IMR-90 (cell line): ENCODE data around the gene FAHD1. TPM values are rescaled to one million over a fixed set of nuclear protein-coding genes. Genes with fewer than 3 reads are reported as not detected.

Experiments used
- ATAC-seq: fragments of 200-7000 bp; cut with Tn5 transposase; 2 replicates; pipeline ENCODE4 v1.9.1; 2020; ENCODE audit warnings: low read depth, mild to moderate bottlenecking, moderate library complexity
- BruUV-seq: library from RNA; stranded (reverse); fragments of 400-500 nt; replicated peaks from 2 replicates; lab custom pipeline; 2021; lab: Mats Ljungman, UMichigan
- CTCF ChIA-PET: fragments of 300-600 bp; formaldehyde crosslinking; extraction: SDS; loops from one replicate; lab custom pipeline; 2021; ENCODE audit warnings: antibody characterized with exemption; lab: Yijun Ruan, JAX
- POLR2A ChIA-PET: fragments of 300-600 bp; sonication (Branson Sonifier 250); formaldehyde crosslinking; loops from one replicate; lab custom pipeline; 2022; ENCODE audit warnings: antibody characterized with exemption; ENCODE audit not compliant: unreplicated experiment; lab: Charles Lee
- DNase-seq: peaks from one replicate; pipeline ENCODE4 v3.0.0; 2013
- H2AFZ ChIP-seq: replicated peaks from 2 replicates; pipeline ENCODE3; 2013; ENCODE audit warnings: low read length, mild to moderate bottlenecking; ENCODE audit not compliant: poor library complexity
- H2AK5ac ChIP-seq: 2 replicates; pipeline ENCODE4 v1.6.1; 2013; ENCODE audit warnings: low read depth, low read length, inconsistent platforms
- H2AK9ac ChIP-seq: replicated peaks from 2 replicates; pipeline ENCODE3; 2013; ENCODE audit warnings: mild to moderate bottlenecking, low read depth, low read length, moderate library complexity; ENCODE audit not compliant: poor library complexity
- H2BK120ac ChIP-seq: 2 replicates; pipeline ENCODE4 v1.6.1; 2013; ENCODE audit warnings: low read depth, low read length, inconsistent platforms
- H2BK15ac ChIP-seq: 3 replicates; pipeline ENCODE4 v1.6.1; 2013; ENCODE audit warnings: low read depth, low read length, inconsistent platforms
- H2BK20ac ChIP-seq: 2 replicates; pipeline ENCODE4 v1.6.1; 2013; ENCODE audit warnings: low read depth, mild to moderate bottlenecking, inconsistent platforms, low read length, moderate library complexity
- H2BK5ac ChIP-seq: 2 replicates; pipeline ENCODE4 v1.6.1; 2013; ENCODE audit warnings: mild to moderate bottlenecking, low read depth, low read length, inconsistent platforms; ENCODE audit not compliant: poor library complexity, severe bottlenecking
- H3K14ac ChIP-seq: replicated peaks from 2 replicates; pipeline ENCODE4 v1.6.1; 2013; ENCODE audit warnings: low read depth, low read length, inconsistent platforms
- H3K18ac ChIP-seq: 2 replicates; pipeline ENCODE4 v1.6.1; 2013; ENCODE audit warnings: low read depth, low read length, control low read depth
- H3K23ac ChIP-seq: 2 replicates; pipeline ENCODE4 v1.6.1; 2013; ENCODE audit warnings: low read depth, low read length, inconsistent platforms
- H3K27ac ChIP-seq: 2 replicates; pipeline ENCODE4 v1.5.1; 2013; ENCODE audit warnings: mild to moderate bottlenecking, control low read depth, low read length; ENCODE audit not compliant: insufficient read depth
- H3K27me3 ChIP-seq: 2 replicates; pipeline ENCODE4 v1.6.1; 2013; ENCODE audit warnings: low read length; ENCODE audit not compliant: control insufficient read depth, insufficient read depth
- H3K36me3 ChIP-seq: 2 replicates; pipeline ENCODE4 v1.6.1; 2013; ENCODE audit warnings: low read length, mixed read lengths; ENCODE audit not compliant: control insufficient read depth, insufficient read depth
- H3K4ac ChIP-seq: 2 replicates; pipeline ENCODE4 v1.6.1; 2013; ENCODE audit warnings: low read depth, low read length, inconsistent platforms
- H3K4me1 ChIP-seq: 2 replicates; pipeline ENCODE4 v1.6.1; 2013; ENCODE audit warnings: low read length, mixed read lengths; ENCODE audit not compliant: control insufficient read depth, insufficient read depth
- H3K4me2 ChIP-seq: 2 replicates; pipeline ENCODE4 v1.6.1; 2013; ENCODE audit warnings: low read depth, mild to moderate bottlenecking, control low read depth, low read length, moderate library complexity
- H3K4me3 ChIP-seq: 2 replicates; pipeline ENCODE4 v1.5.1; 2013; ENCODE audit warnings: low read depth, mild to moderate bottlenecking, control low read depth, low read length, moderate library complexity; ENCODE audit not compliant: insufficient read depth
- H3K56ac ChIP-seq: 2 replicates; pipeline ENCODE4 v1.6.1; 2013; ENCODE audit warnings: low read length, inconsistent platforms; ENCODE audit not compliant: insufficient read depth; ENCODE audit errors: extremely low read depth
- H3K79me1 ChIP-seq, 2 experiments: 2 replicates each; pipeline ENCODE4 v1.6.1; 2013; ENCODE audit warnings: low read length in 2 of 2, inconsistent platforms in 1 of 2, low read depth in 1 of 2
- H3K9ac ChIP-seq: 2 replicates; pipeline ENCODE4 v1.6.1; 2013; ENCODE audit warnings: low read depth, low read length, control low read depth
- H3K9me1 ChIP-seq: 2 replicates; pipeline ENCODE4 v1.6.1; 2013; ENCODE audit warnings: low read length, inconsistent platforms; ENCODE audit not compliant: insufficient read depth
- H3K9me3 ChIP-seq: 2 replicates; pipeline ENCODE4 v1.6.1; 2013; ENCODE audit warnings: low read length; ENCODE audit not compliant: control insufficient read depth, insufficient read depth
- H4K20me1 ChIP-seq: 2 replicates; pipeline ENCODE4 v1.6.1; 2013; ENCODE audit warnings: low read length, inconsistent platforms; ENCODE audit not compliant: insufficient read depth
- H4K5ac ChIP-seq: 2 replicates; pipeline ENCODE4 v1.6.1; 2013; ENCODE audit warnings: mild to moderate bottlenecking, low read depth, low read length, control low read depth
- H4K8ac ChIP-seq, 2 experiments: 2 replicates each; pipeline ENCODE4 v1.6.1; 2013; ENCODE audit warnings: low read depth in 2 of 2, low read length in 2 of 2, control low read depth in 1 of 2, inconsistent platforms in 1 of 2
- H4K91ac ChIP-seq: 2 replicates; pipeline ENCODE4 v1.6.1; 2013; ENCODE audit warnings: low read depth, low read length, inconsistent platforms; ENCODE audit not compliant: insufficient read depth
- BHLHE40 ChIP-seq: fragments of 150-350 bp; IDR thresholded peaks from 2 replicates; pipeline ENCODE4 v1.6.1; 2016; ENCODE audit warnings: mild to moderate bottlenecking, low read depth, low read length
- CEBPB ChIP-seq: IDR thresholded peaks from 2 replicates; pipeline ENCODE4 v1.6.1; 2012; ENCODE audit warnings: low read depth, low read length, improper control_type of control experiment
- POLR2A ChIP-seq: IDR thresholded peaks from 2 replicates; pipeline ENCODE4 v1.6.1; 2012; ENCODE audit warnings: mild to moderate bottlenecking, low read depth, low read length
- RAD21 ChIP-seq: IDR thresholded peaks from 2 replicates; pipeline ENCODE4 v1.6.1; 2012; ENCODE audit warnings: low read length, improper control_type of control experiment
- RFX5 ChIP-seq: IDR thresholded peaks from 2 replicates; pipeline ENCODE4 v1.8.0; 2012; ENCODE audit warnings: low read depth, mild to moderate bottlenecking, low read length, moderate library complexity
- WGBS, 2 experiments: methylation state at CpG; one replicate each; pipeline versions ENCODE4 v1.1.5 to v1.1.7; 2013; ENCODE audit warnings: missing lambda C conversion rate in 2 of 2; ENCODE audit not compliant: insufficient read length in 1 of 2; ENCODE audit errors: extremely low coverage in 2 of 2; 5-methylcytosine and 5-hydroxymethylcytosine counted together
- dilution Hi-C: fragments of 300-500 bp; cut with HindIII; formaldehyde crosslinking; loops from one replicate; pipeline ENCODE4 v1.14.3; 2018; ENCODE audit warnings: low sequenced_read_pairs; ENCODE audit not compliant: unreplicated experiment
- in situ Hi-C: fragments of 300-500 bp; cut with MboI; formaldehyde crosslinking; loops from 3 replicates; pipeline ENCODE4 v1.14.3; 2019; ENCODE audit warnings: low sequenced_read_pairs, inconsistent platforms, mixed read lengths
- intact Hi-C: fragments of 100-400 bp; cut with micrococcal nuclease; formaldehyde crosslinking; loops from 2 replicates; pipeline ENCODE4 v1.10.0; 2022
- polyA plus RNA-seq, 3 experiments: library from polyadenylated mRNA; depleted of rRNA; stranded (reverse); fragments of >200 nt; gene quantifications; 2 replicates each; pipeline ENCODE4 v1.2.3, GENCODE V29; 2012; ENCODE audit warnings: low replicate concordance in 1 of 3
- total RNA-seq: library from RNA; depleted of rRNA; stranded (reverse); fragments of >200 nt; gene quantifications from 2 replicates; pipeline ENCODE4 v1.2.3, GENCODE V29; 2012
- TF ChIP-seq, protein P1 (sequence below): conservative IDR thresholded peaks from 2 replicates; pipeline ENCODE4 v1.5.1; 2012; ENCODE audit warnings: mild to moderate bottlenecking, low read depth, low read length, improper control_type of control experiment

The FAHD1 gene
- total and polyA plus RNA-seq, 2 of the 4 experiments (the other 2 are of a cell fraction), result 65.3 to 85.9 TPM

DNA sequence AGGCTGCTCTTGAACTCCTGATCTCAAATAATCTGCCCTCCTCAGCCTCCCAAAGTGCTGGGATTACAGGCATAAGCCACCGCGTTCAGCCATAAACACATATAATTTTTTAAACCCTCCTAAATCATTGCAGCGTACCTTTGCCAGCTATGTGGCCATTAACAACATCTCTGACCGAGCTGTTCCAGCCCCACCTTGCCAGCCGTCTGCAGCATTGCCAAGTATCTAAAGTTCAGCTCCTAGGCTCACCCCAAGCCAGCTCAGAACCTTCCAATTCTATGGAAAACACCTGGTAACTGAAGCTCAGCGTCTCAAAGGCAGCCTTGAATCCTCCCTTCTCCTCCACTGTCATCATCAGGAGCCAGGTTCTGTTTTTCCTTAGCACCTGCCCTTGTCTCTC, 50.1 kb downstream of the FAHD1 start:
- no peak overlapping the region for H2BK20ac ChIP-seq
- no peak overlapping the region for H2AK5ac ChIP-seq
- 64% methylated on average over 5 of the region's 6 CpGs; no CpG with 5 or more reads in 1 of the 2 experiments for WGBS, 2 experiments
- no peak for TF ChIP-seq RAD21
- TF ChIP-seq POLR2A, result no peak
- TF ChIP-seq BHLHE40, result no peak
- TF ChIP-seq, protein P1, sequence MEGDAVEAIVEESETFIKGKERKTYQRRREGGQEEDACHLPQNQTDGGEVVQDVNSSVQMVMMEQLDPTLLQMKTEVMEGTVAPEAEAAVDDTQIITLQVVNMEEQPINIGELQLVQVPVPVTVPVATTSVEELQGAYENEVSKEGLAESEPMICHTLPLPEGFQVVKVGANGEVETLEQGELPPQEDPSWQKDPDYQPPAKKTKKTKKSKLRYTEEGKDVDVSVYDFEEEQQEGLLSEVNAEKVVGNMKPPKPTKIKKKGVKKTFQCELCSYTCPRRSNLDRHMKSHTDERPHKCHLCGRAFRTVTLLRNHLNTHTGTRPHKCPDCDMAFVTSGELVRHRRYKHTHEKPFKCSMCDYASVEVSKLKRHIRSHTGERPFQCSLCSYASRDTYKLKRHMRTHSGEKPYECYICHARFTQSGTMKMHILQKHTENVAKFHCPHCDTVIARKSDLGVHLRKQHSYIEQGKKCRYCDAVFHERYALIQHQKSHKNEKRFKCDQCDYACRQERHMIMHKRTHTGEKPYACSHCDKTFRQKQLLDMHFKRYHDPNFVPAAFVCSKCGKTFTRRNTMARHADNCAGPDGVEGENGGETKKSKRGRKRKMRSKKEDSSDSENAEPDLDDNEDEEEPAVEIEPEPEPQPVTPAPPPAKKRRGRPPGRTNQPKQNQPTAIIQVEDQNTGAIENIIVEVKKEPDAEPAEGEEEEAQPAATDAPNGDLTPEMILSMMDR, result no peak
- no peak for TF ChIP-seq RFX5
- TF ChIP-seq CEBPB, result no peak
- no peak overlapping the region for H2AFZ ChIP-seq
- ChIA-PET CTCF (no interaction called here), POLR2A (no interaction called here)
- H3K9me3 ChIP-seq, result no peaks in the 10 kb centered on the region
- H3K14ac ChIP-seq, result no peak overlapping the region
- no peak overlapping the region for H3K56ac ChIP-seq
- H4K20me1 ChIP-seq, result no peaks in the 10 kb centered on the region
- intact Hi-C loops, result no loop called here
- BruUV-seq, result no TSS peak
- no peak overlapping the region for H2BK5ac ChIP-seq
- in situ Hi-C loops, result loop anchor here (25.0 kb wide), 1 partner anchor 510 kb away; no protein-coding TSS in a partner anchor
- peaks cover 41% of the 10 kb centered on the region for H3K27me3 ChIP-seq
- H4K91ac ChIP-seq, result no peak overlapping the region
- no peak overlapping the region for H3K4me3 ChIP-seq
- no peaks in the 10 kb centered on the region for H3K9me1 ChIP-seq
- H2BK120ac ChIP-seq, result no peak overlapping the region
- H3K18ac ChIP-seq, result no peak overlapping the region
- no peaks in the 10 kb centered on the region for H3K79me1 ChIP-seq
- H3K9ac ChIP-seq, result no peak overlapping the region
- no peaks in the 10 kb centered on the region for H3K36me3 ChIP-seq
- H4K8ac ChIP-seq, result no peak overlapping the region
- no peak overlapping the region for H2BK15ac ChIP-seq
- H3K4ac ChIP-seq, result no peak overlapping the region
- no peak overlapping the region for H3K4me2 ChIP-seq
- no peak for DNase-seq
- no peak overlapping the region for H3K27ac ChIP-seq
- no peaks in the 10 kb centered on the region for H3K4me1 ChIP-seq
- H4K5ac ChIP-seq, result no peak overlapping the region
- no peak overlapping the region for H3K23ac ChIP-seq
- ATAC-seq, result no peak
- no peak overlapping the region for H2AK9ac ChIP-seq
- dilution Hi-C loops, result no loop called here
